H1 (cell line): Measurements from ENCODE around the gene ALOX15B. TPM values are rescaled to one million over a fixed set of nuclear protein-coding genes. Genes with fewer than 3 reads are reported as not detected.

Source experiments
- CTCF ChIA-PET: fragments of 300-600 bp; sonication (Branson Sonifier 250); formaldehyde crosslinking; loops from one replicate; lab custom pipeline; 2021; ENCODE audit not compliant: partially characterized antibody; lab: Charles Lee
- POLR2A ChIA-PET: fragments of 300-600 bp; sonication (Branson Sonifier 250); formaldehyde crosslinking; loops from one replicate; lab custom pipeline; 2021; ENCODE audit warnings: inconsistent platforms; ENCODE audit not compliant: partially characterized antibody; lab: Charles Lee
- DNase-seq, 2 experiments: peaks; one replicate each; pipeline versions ENCODE4 v3.0.0 to v3.0.0-alpha.2; 2010 to 2022; ENCODE audit warnings: low spot score in 2 of 2, low read depth in 1 of 2, mixed read lengths in 1 of 2
- FAIRE-seq: peaks from 2 replicates; lab custom pipeline; 2011; peaks lifted over from hg19 to GRCh38; lab: Jason Lieb, UNC
- H2AFZ ChIP-seq: 2 replicates; pipeline ENCODE4 v1.8.1; 2012; ENCODE audit warnings: low read length, inconsistent platforms
- H2AK5ac ChIP-seq: 2 replicates; pipeline ENCODE4 v1.6.1; 2013; ENCODE audit warnings: low read depth, low read length
- H2BK120ac ChIP-seq: replicated peaks from 2 replicates; pipeline ENCODE3; 2013; ENCODE audit warnings: low read depth, low read length, inconsistent platforms
- H2BK12ac ChIP-seq: 2 replicates; pipeline ENCODE4 v1.6.1; 2013; ENCODE audit warnings: low read depth, low read length
- H2BK15ac ChIP-seq: 2 replicates; pipeline ENCODE4 v1.6.1; 2013; ENCODE audit warnings: low read length
- H2BK20ac ChIP-seq: 2 replicates; pipeline ENCODE4 v1.6.1; 2013; ENCODE audit warnings: low read length
- H2BK5ac ChIP-seq: 2 replicates; pipeline ENCODE4 v1.6.1; 2013; ENCODE audit warnings: low read depth, low read length
- H3K14ac ChIP-seq: 2 replicates; pipeline ENCODE4 v1.6.1; 2013; ENCODE audit warnings: inconsistent platforms; ENCODE audit not compliant: insufficient read length
- H3K18ac ChIP-seq: 2 replicates; pipeline ENCODE4 v1.6.1; 2013; ENCODE audit warnings: low read length; ENCODE audit errors: extremely low read depth
- H3K23ac ChIP-seq: 2 replicates; pipeline ENCODE4 v1.6.1; 2013; ENCODE audit warnings: inconsistent platforms; ENCODE audit not compliant: insufficient read length
- H3K23me2 ChIP-seq: 2 replicates; pipeline ENCODE4 v1.6.1; 2013; ENCODE audit warnings: low read depth, low read length
- H3K27ac ChIP-seq: 2 replicates; pipeline ENCODE4 v1.6.1; 2011; ENCODE audit warnings: low read depth, low read length, inconsistent platforms
- H3K27me3 ChIP-seq, 4 experiments: replicated peaks in 1 of 4; 1 replicate in 1 of 4; 2 replicates in 3 of 4; pipeline versions ENCODE4 v1.6.1 to v1.8.1; 2011 to 2013; ENCODE audit warnings: low read length in 3 of 4, mild to moderate bottlenecking in 3 of 4, inconsistent platforms in 2 of 4, mixed read lengths in 2 of 4, moderate library complexity in 1 of 4; ENCODE audit not compliant: control insufficient read depth in 3 of 4, insufficient read depth in 3 of 4; ENCODE audit errors: extremely low read depth in 1 of 4
- H3K36me3 ChIP-seq, 4 experiments: 2 replicates each; pipeline versions ENCODE4 v1.6.1 to v1.8.1; 2011 to 2013; ENCODE audit warnings: mild to moderate bottlenecking in 4 of 4, low read length in 3 of 4, moderate library complexity in 2 of 4, control low read depth in 1 of 4, inconsistent platforms in 1 of 4; ENCODE audit not compliant: insufficient read depth in 4 of 4, control insufficient read depth in 2 of 4
- H3K4ac ChIP-seq: replicated peaks from 2 replicates; pipeline ENCODE3; 2013; ENCODE audit warnings: low read length, low read depth, mixed read lengths, inconsistent platforms; ENCODE audit not compliant: insufficient read length
- H3K4me1 ChIP-seq, 4 experiments: replicated peaks in 1 of 4; 1 replicate in 1 of 4; 2 replicates in 3 of 4; pipeline versions ENCODE4 v1.6.1 to v1.8.1; 2011 to 2013; ENCODE audit warnings: low read length in 3 of 4, inconsistent platforms in 2 of 4, mixed read lengths in 1 of 4; ENCODE audit not compliant: insufficient read depth in 4 of 4, control insufficient read depth in 3 of 4
- H3K4me2 ChIP-seq, 2 experiments: 2 replicates each; pipeline versions ENCODE4 v1.6.1 to v1.8.1; 2011 to 2013; ENCODE audit warnings: low read depth in 2 of 2, low read length in 2 of 2, control low read depth in 1 of 2, inconsistent platforms in 1 of 2, mild to moderate bottlenecking in 1 of 2; ENCODE audit not compliant: insufficient read depth in 1 of 2
- H3K4me3 ChIP-seq, 4 experiments: fragments of 200-600, 300-600 bp in 1 of 4; sonication (generic), shearing (Covaris generic), sonication (Bioruptor Twin) in 1 of 4; 2 replicates each; pipeline versions ENCODE4 v1.5.1 to v1.8.1; 2011 to 2016; ENCODE audit warnings: low read length in 4 of 4, low read depth in 3 of 4, control low read depth in 2 of 4, inconsistent platforms in 2 of 4, mild to moderate bottlenecking in 2 of 4, mixed read lengths in 1 of 4, moderate library complexity in 1 of 4; ENCODE audit not compliant: insufficient read depth in 2 of 4; ENCODE audit errors: extremely low read depth in 1 of 4
- H3K56ac ChIP-seq: replicated peaks from 2 replicates; pipeline ENCODE3; 2013; ENCODE audit warnings: low read depth, mild to moderate bottlenecking, mixed read lengths, low read length, inconsistent platforms; ENCODE audit not compliant: insufficient read length
- H3K79me1 ChIP-seq: 2 replicates; pipeline ENCODE4 v1.6.1; 2013; ENCODE audit warnings: low read depth, low read length, control low read depth
- H3K79me2 ChIP-seq, 2 experiments: 2 replicates each; pipeline versions ENCODE4 v1.6.1 to v1.8.1; 2012 to 2013; ENCODE audit warnings: low read length in 2 of 2, mild to moderate bottlenecking in 2 of 2, inconsistent platforms in 1 of 2; ENCODE audit not compliant: insufficient read depth in 2 of 2, control insufficient read depth in 1 of 2
- H3K9ac ChIP-seq, 4 experiments: replicated peaks in 1 of 4; 1 replicate in 1 of 4; 2 replicates in 3 of 4; pipeline versions ENCODE4 v1.6.1 to v1.8.1; 2011 to 2013; ENCODE audit warnings: low read depth in 3 of 4, low read length in 3 of 4, control low read depth in 2 of 4, mild to moderate bottlenecking in 2 of 4, moderate library complexity in 2 of 4, inconsistent platforms in 1 of 4; ENCODE audit errors: extremely low read depth in 1 of 4
- H3K9me3 ChIP-seq, 2 experiments: 2 replicates each; pipeline versions ENCODE4 v1.6.1 to v1.8.1; 2012 to 2013; ENCODE audit warnings: mild to moderate bottlenecking in 2 of 2, moderate library complexity in 2 of 2, control low read depth in 1 of 2, inconsistent platforms in 1 of 2, low read depth in 1 of 2, low read length in 1 of 2, mixed read lengths in 1 of 2; ENCODE audit not compliant: insufficient read depth in 2 of 2
- H4K20me1 ChIP-seq, 2 experiments: replicated peaks in 1 of 2; 2 replicates each; pipeline versions ENCODE3 to v1.8.1; 2011 to 2013; ENCODE audit warnings: inconsistent platforms in 2 of 2, low read length in 2 of 2, mild to moderate bottlenecking in 1 of 2; ENCODE audit not compliant: insufficient read depth in 2 of 2, control insufficient read depth in 1 of 2
- H4K5ac ChIP-seq: 2 replicates; pipeline ENCODE4 v1.6.1; 2013; ENCODE audit warnings: low read length, low read depth, mixed read lengths, inconsistent platforms; ENCODE audit not compliant: insufficient read length
- H4K8ac ChIP-seq: 2 replicates; pipeline ENCODE4 v1.8.0; 2013; ENCODE audit warnings: mild to moderate bottlenecking, moderate library complexity, low read length, inconsistent platforms; ENCODE audit not compliant: insufficient read depth; ENCODE audit errors: extremely low read depth
- H4K91ac ChIP-seq: replicated peaks from 2 replicates; pipeline ENCODE3; 2013; ENCODE audit warnings: low read length, mixed read lengths, inconsistent platforms; ENCODE audit not compliant: insufficient read length
- ATF3 ChIP-seq: IDR thresholded peaks from 2 replicates; pipeline ENCODE4 v1.6.1; 2011; ENCODE audit warnings: low read depth, mild to moderate bottlenecking, low read length; ENCODE audit not compliant: insufficient read depth
- BCL11A ChIP-seq, 2 experiments: IDR thresholded peaks; one replicate each; pipeline ENCODE4 v1.6.1; 2011; ENCODE audit warnings: low read depth in 2 of 2, low read length in 2 of 2, mild to moderate bottlenecking in 2 of 2
- CEBPB ChIP-seq: IDR thresholded peaks from 2 replicates; pipeline ENCODE4 v1.6.1; 2012; ENCODE audit warnings: low read depth, low read length
- CHD2 ChIP-seq: IDR thresholded peaks from 2 replicates; pipeline ENCODE4 v1.6.1; 2012; ENCODE audit warnings: low read length, improper control_type of control experiment
- EZH2 ChIP-seq: fragments of 200-600 bp; sonication (generic); IDR thresholded peaks from 2 replicates; pipeline ENCODE4 v1.7.1; 2012; ENCODE audit warnings: low read depth, mild to moderate bottlenecking, moderate library complexity, low read length, inconsistent platforms; ENCODE audit not compliant: severe bottlenecking
- FOSL1 ChIP-seq: IDR thresholded peaks from 2 replicates; pipeline ENCODE4 v1.6.1; 2011; ENCODE audit warnings: mild to moderate bottlenecking, low read depth, low read length, moderate library complexity; ENCODE audit not compliant: insufficient read depth
- GTF2F1 ChIP-seq: IDR thresholded peaks from 2 replicates; pipeline ENCODE4 v1.6.1; 2012; ENCODE audit warnings: low read depth, low read length, improper control_type of control experiment, borderline replicate concordance
- KDM5A ChIP-seq: fragments of 200-600 bp; IDR thresholded peaks from 2 replicates; pipeline ENCODE4 v1.7.1; 2012; ENCODE audit warnings: mild to moderate bottlenecking, low read length, inconsistent platforms, mixed read lengths
- MAFK ChIP-seq: IDR thresholded peaks from 2 replicates; pipeline ENCODE4 v1.6.1; 2012; ENCODE audit warnings: low read depth, mild to moderate bottlenecking, improper control_type of control experiment, low read length
- SIRT6 ChIP-seq: IDR thresholded peaks from one replicate; pipeline ENCODE4 v1.7.1; 2012; ENCODE audit warnings: low read length, inconsistent platforms
- WGBS, 2 experiments: shearing (Covaris generic) in 1 of 2; methylation state at CpG; one replicate each; pipeline versions ENCODE4 v1.1.6 to v1.1.7; 2013 to 2015; ENCODE audit warnings: low lambda C conversion rate in 2 of 2, mixed read lengths in 2 of 2, inconsistent platforms in 1 of 2, low coverage in 1 of 2, missing lambda C conversion rate in 1 of 2; ENCODE audit not compliant: insufficient replicate concordance in 2 of 2, insufficient coverage in 1 of 2, insufficient read length in 1 of 2; ENCODE audit errors: extremely low coverage in 1 of 2, missing lambda C conversion rate in 1 of 2; 5-methylcytosine and 5-hydroxymethylcytosine counted together
- polyA plus RNA-seq, 7 experiments: library from polyadenylated mRNA; depleted of rRNA in 3 of 7; stranded (reverse) in 5 of 7; unstranded in 2 of 7; fragments of >200 nt in 5 of 7; fragments of 200-250 nt in 2 of 7; gene quantifications; 1 replicate in 5 of 7; 2 replicates in 1 of 7; 4 replicates in 1 of 7; pipeline versions ENCODE4 v1.2.1 to v1.2.3, GENCODE V29; 2011 to 2013; ENCODE audit warnings: missing spikeins in 2 of 7, mixed read lengths in 2 of 7
- total RNA-seq: library from RNA; stranded (reverse); fragmentation: NEBNext Ultra II Directional; extraction: Animal tissue kit (Norgen Biotek cat#: 25700); gene quantifications from 2 replicates; pipeline ENCODE4 v1.2.1, GENCODE V29; 2021
- TF ChIP-seq, protein P1 (sequence below): IDR thresholded peaks from 2 replicates; pipeline ENCODE4 v1.6.1; 2012; ENCODE audit warnings: inconsistent platforms

Gene ALOX15B
- total and polyA plus RNA-seq, 2 of the 8 experiments (the other 6 are each of a cell fraction or from before 2014, with no cell fraction given) = 0.63 to 0.91 TPM

DNA sequence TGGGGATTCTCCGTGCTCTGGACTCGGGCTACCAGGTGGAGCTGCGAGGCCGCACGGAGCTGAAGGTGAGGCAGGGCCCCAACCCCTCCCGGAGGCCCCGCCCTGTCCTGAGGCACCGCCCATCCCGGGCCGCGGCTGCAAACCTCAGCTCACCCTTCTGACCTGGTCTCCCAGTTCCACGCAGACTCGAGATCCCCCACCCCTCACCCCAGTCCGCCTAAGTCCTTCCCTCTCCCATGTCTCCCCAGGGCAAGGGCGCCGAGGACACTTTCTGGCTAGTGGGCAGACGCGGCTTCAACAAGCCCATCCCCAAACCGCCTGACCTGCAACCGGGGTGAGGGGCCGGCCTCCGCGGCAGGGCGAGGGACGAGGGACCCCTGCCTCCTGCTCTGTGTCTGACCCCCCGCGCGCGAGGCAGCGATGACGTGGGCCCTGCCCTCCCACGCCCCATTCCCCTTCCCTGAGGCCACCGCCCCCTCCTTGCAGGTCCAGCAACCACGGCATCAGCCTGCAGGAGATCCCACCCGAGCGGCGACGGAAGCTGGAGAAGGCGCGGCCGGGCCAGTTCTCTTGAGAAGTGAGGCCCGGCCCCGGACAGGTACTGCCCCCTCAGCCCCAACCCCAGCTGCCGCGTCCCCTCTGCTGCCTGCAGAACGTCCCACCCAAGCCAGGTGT, 22.8 kb upstream of the ALOX15B start:
- no peak overlapping the region for H3K27ac ChIP-seq
- H3K18ac ChIP-seq = no peak overlapping the region; the same call in none of the 2 replicates
- peaks cover 8% of the 10 kb centered on the region; the same call in 1 of the 2 replicates for H3K23me2 ChIP-seq
- H3K36me3 ChIP-seq = no peaks in the 10 kb centered on the region
- no peak overlapping the region for H3K9ac ChIP-seq
- ChIA-PET CTCF (interaction anchor here (0.6 to 12.8 kb wide), 27 partner anchors 7 to 255 kb away, joined by 3 to 141 read pairs (median 4); partner anchors contain the start of genes ALOX15B, CNTROB, GUCY2D and HES7), POLR2A (interaction anchor here (1.1 to 3.0 kb wide), 4 partner anchors 10 to 22 kb away, joined by 3 to 12 read pairs (median 6); partner anchors contain the start of genes ALOX15B and GUCY2D)
- peak overlapping the region; percentile 80 to 100 for H3K4me2 ChIP-seq
- no peaks in the 10 kb centered on the region for H4K20me1 ChIP-seq
- H2BK15ac ChIP-seq = no peak overlapping the region; the same call in 1 of the 2 replicates
- H2BK5ac ChIP-seq = peak overlapping the region; percentile 66; the same call in 1 of the 2 replicates
- H3K4me1 ChIP-seq = peaks cover 0 to 5% (median 0%) of the 10 kb centered on the region in 4 experiments; a peak in 2 of 7 replicates
- FAIRE-seq (no peak), DNase-seq (peak in 1 of 2 experiments; percentile 83)
- peak overlapping the region; percentile 57 for H4K91ac ChIP-seq
- no peaks in the 10 kb centered on the region for H3K79me2 ChIP-seq
- H4K5ac ChIP-seq = no peak overlapping the region
- no peak overlapping the region for H3K14ac ChIP-seq
- no peaks in the 10 kb centered on the region for H3K9me3 ChIP-seq
- 3% methylated on average over 20 of the region's 46 CpGs; no CpG with 5 or more reads in 1 of the 2 experiments for WGBS, 2 experiments
- peak overlapping the region; percentile 94; the same call in 1 of the 2 replicates for H2AFZ ChIP-seq
- H2BK20ac ChIP-seq = no peak overlapping the region
- no peaks in the 10 kb centered on the region for H3K79me1 ChIP-seq
- H3K23ac ChIP-seq = no peak overlapping the region
- H3K27me3 ChIP-seq = peaks cover 5 to 35% (median 21%) of the 10 kb centered on the region in 4 experiments
- H2AK5ac ChIP-seq = no peak overlapping the region
- H2BK120ac ChIP-seq = no peak overlapping the region
- H3K4me3 ChIP-seq = peak overlapping the region; percentile 53 to 80 (median 66)
- H3K56ac ChIP-seq = no peak overlapping the region
- peak overlapping the region; percentile 72 for H3K4ac ChIP-seq
- peak overlapping the region; percentile 45; the same call in 1 of the 2 replicates for H4K8ac ChIP-seq
- H2BK12ac ChIP-seq = peak overlapping the region; percentile 23; the same call in 1 of the 2 replicates
- TF ChIP-seq MAFK = no peak
- TF ChIP-seq KDM5A = no peak
- no peak for TF ChIP-seq FOSL1
- no peak for TF ChIP-seq BCL11A (IDR thresholded peaks at IDR 0.05; ENCODE audit: low read depth in 2 of 2, low read length in 2 of 2)
- TF ChIP-seq CEBPB = no peak
- TF ChIP-seq, protein P1, sequence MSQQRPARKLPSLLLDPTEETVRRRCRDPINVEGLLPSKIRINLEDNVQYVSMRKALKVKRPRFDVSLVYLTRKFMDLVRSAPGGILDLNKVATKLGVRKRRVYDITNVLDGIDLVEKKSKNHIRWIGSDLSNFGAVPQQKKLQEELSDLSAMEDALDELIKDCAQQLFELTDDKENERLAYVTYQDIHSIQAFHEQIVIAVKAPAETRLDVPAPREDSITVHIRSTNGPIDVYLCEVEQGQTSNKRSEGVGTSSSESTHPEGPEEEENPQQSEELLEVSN = no peak
- TF ChIP-seq EZH2 = peak; percentile 56
- TF ChIP-seq GTF2F1 = no peak
- no peak for TF ChIP-seq CHD2
- no peak for TF ChIP-seq ATF3
- no peak for TF ChIP-seq SIRT6
